ENCODE results near the gene MAST1.
A peak's percentile ranks its signal among the peaks of the same experiment; 100 is the strongest.
"Not testable (repeated sequence)": the region's sequence is repeated elsewhere in the genome, so short reads cannot be mapped to it uniquely, and the experiment has no call there.

Gene MAST1

GRCh38 chr19:12912571-12912970 is 74.3 kb downstream of the MAST1 start:
- DNase-seq: no peak

- no peak for DNase-seq
These were observed 74.8 kb downstream of the MAST1 start for GRCh38 chr19:12913011-12913561.

GRCh38 chr19:12913851-12914690 is 75.8 kb downstream of the MAST1 start:
- DNase-seq: peak; percentile 65

- not testable (repeated sequence) for DNase-seq
These were observed 77.5 kb downstream of the MAST1 start for GRCh38 chr19:12915860-12916259.

GRCh38 chr19:12918253-12918652 is 79.9 kb downstream of the MAST1 start:
- DNase-seq: no peak

- DNase-seq: no peak
These were observed 82.7 kb downstream of the MAST1 start for GRCh38 chr19:12921047-12921446.

- no peak for DNase-seq
These were observed 84.6 kb downstream of the MAST1 start for GRCh38 chr19:12922959-12923358.
